GM15510 (cell line): ENCODE data around the gene PIGQ.

Experiments used
- POLR2A ChIP-seq: IDR thresholded peaks from 3 replicates; pipeline ENCODE4 v1.6.1; 2011; ENCODE audit warnings: borderline replicate concordance; ENCODE audit not compliant: insufficient read length; ENCODE audit errors: extremely low read depth

Gene PIGQ

GRCh38 chr16:591231-591630 lies 21.5 kb downstream of the PIGQ start:
- TF ChIP-seq POLR2A: no peak

DNA sequence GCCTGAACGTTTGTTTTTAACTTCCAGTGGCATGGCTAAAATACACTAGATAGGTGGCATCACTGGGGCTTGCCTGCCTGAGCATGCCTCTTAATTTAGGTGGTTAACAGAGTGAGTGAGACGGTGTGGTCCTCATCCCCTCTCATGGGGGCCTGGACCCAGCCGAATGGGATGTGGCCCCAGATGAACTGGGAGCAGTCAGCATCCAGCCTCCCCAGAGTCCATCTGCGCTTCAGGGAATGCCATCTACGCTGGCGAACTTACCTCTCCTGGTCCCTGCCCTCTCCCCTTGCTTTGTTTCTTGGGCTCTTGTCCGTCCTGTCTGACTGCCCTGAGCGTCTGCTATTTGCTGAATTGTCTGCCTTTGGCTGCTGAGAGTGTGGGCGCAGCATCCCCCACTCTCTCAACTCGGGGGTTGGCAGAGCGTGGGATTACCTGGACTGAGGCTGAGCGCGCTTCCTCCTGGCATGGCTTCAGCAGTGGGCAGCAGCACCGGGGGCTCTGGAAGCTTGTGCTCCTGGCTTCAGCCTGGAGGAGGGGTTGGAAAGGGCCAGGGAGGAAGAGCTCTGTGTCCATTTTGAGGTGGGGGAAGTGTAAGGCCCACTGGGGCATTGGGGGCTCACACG lies 22.2 kb downstream of the PIGQ start:
- no peak for TF ChIP-seq POLR2A

- no peak for TF ChIP-seq POLR2A
Measured at GRCh38 chr16:592518-593306, 22.9 kb downstream of the PIGQ start.

DNA sequence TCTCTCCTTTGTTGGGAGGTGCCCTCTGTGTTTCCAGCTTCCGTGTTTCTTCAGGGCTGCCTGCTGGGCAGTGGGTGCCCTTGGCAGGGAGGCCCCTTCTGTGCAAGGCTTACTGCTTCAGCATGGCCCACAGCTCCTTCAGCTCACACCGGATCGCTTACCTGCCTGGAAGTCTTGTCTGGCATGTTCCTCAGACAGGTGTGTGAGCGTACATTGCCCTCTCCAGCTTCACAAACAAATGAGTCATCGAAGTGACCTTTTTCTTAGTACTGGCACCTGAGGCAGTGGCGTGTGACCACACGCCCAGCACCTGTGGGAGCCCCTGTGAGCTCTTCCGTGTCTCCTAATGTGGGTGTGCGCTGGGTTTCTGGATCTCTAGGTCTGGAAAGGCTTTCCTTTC lies 23.6 kb downstream of the PIGQ start:
- TF ChIP-seq POLR2A: no peak

GRCh38 chr16:593807-594206 lies 24.0 kb downstream of the PIGQ start:
- TF ChIP-seq POLR2A: no peak

DNA sequence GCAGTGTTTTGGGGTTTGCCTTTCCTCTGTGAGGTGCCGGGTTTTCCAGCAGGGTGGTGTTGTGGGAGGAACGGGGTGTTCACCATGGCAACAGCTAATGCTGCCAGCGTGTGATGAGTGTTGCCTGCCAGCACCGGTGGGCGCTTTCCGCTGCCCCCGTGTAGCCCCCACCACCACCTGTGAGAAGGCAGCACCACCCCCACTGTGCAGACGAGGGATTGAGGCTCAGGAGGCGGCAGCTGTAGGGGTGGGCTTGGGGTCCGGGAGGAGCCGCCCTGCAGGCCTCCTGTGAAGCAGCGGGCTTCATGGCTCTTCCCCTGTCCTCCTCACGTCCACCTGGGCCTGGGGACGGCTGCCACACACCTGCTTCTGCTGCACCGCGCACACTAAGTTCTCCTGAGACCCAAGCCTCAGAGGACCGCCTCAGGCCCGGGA lies 25.3 kb downstream of the PIGQ start:
- TF ChIP-seq POLR2A: no peak

GRCh38 chr16:595942-596735 lies 26.4 kb downstream of the PIGQ start:
- no peak for TF ChIP-seq POLR2A

DNA sequence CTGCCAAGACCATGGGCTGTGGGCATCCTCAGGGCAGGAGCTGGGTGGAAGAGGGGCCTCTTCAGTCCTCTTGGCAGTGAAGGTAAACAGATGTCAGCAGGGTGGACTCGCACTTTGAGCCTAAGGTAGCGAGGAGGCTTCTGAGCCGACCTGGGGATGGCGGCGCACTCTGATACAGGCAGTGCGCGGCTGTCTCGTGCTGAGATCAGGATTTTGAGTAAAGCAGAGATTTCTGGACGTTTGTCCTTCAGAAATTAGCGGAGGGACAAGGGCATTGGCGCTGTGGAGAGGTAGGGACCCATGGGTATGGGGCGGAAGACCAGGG lies 26.9 kb downstream of the PIGQ start:
- TF ChIP-seq POLR2A: no peak

GRCh38 chr16:598823-599739 lies 29.3 kb downstream of the PIGQ start:
- no peak for TF ChIP-seq POLR2A

DNA sequence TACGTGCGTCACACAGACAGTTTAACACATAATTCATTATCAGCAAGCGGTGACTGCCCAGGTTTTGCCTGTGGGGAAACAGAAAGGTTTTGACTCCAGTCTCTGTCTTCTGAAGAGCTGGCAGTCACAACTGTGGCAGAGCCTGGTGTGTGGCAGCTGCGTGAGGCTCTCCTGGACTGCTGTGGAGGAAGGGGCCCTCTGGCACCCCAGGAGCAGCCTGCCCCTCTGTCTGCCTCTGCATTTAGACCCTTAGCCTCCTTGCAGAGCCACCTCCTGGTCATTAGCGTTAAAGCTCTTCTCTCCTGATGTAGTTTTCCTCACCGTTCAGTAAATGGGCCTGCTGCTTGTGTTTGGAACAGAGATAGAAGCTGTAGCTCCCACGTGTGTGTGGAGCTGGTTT lies 31.0 kb downstream of the PIGQ start:
- TF ChIP-seq POLR2A: no peak

DNA sequence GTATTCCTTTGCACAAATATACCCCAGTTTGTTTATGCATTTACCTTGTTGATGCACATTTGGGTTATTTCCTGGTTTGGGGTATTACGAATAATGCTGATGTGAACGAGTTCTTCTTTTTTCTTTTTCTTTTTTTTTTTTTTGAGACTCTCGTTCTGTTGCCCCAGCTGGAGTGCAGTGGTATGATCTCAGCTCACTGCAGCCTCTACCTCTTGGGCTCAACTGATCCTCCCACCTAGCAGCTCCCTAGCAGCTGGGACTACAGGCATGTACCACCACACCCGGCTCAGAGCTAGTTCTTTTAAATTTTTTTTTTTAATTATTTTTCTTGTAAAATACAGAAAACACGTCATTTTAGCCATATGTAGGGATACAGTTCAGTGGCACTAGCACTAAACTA lies 34.2 kb downstream of the PIGQ start:
- TF ChIP-seq POLR2A: no peak

- TF ChIP-seq POLR2A: no peak
Measured at GRCh38 chr16:606656-607307, 37.0 kb downstream of the PIGQ start.

- no peak for TF ChIP-seq POLR2A
Measured at GRCh38 chr16:608019-608418, 38.3 kb downstream of the PIGQ start.

GRCh38 chr16:609316-609715 lies 39.5 kb downstream of the PIGQ start:
- no peak for TF ChIP-seq POLR2A

DNA sequence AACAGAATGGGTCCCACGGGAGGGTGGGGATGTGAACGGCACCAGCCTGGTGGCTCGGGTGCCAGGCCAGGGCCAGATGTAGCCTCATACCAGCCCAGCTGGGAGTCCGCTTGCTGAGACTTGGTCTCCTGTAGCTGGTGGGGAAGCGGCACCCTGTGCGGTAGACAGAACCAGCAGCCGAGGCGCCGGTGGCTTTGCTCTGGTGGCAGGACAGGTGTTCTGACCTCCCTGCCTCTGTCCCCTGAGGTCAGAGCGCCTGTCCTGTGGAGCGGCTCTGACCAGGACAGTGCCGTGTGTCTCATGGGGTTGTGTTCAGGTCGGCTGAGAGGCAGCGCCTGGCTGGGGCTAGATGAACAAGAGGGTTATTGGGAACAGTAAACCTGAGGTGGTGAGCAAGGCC lies 40.2 kb downstream of the PIGQ start:
- TF ChIP-seq POLR2A: no peak
